Transverse colon (tissue), 4 donors: Measurements from ENCODE around the gene EDARADD. TPM values are rescaled to one million over a fixed set of nuclear protein-coding genes. Genes with fewer than 3 reads are reported as not detected.

Source experiments
- DNase-seq: peaks from one replicate; pipeline ENCODE4 v3.0.0-alpha.2; 2019
- H3K27ac ChIP-seq, 4 donors: fragments of 200-600 bp; sonication (generic); 2 replicates each; pipeline ENCODE4 v1.5.1; 2016 to 2018; ENCODE audit warnings: inconsistent platforms in 4 of 4
- H3K27me3 ChIP-seq: fragments of 200-600 bp; sonication (generic); 2 replicates; pipeline ENCODE4 v1.5.1; 2017; ENCODE audit warnings: inconsistent platforms
- H3K36me3 ChIP-seq, 4 donors: fragments of 200-600 bp; sonication (generic); 2 replicates each; pipeline ENCODE4 v1.5.1; 2017 to 2019; ENCODE audit warnings: inconsistent platforms in 4 of 4
- H3K4me1 ChIP-seq, 4 donors: fragments of 200-600 bp; sonication (generic); 2 replicates each; pipeline ENCODE4 v1.5.1; 2017 to 2020; ENCODE audit warnings: inconsistent platforms in 4 of 4
- H3K4me3 ChIP-seq, 4 donors: fragments of 200-600 bp; sonication (generic); 1 replicate in 1 of 4; 2 replicates in 3 of 4; pipeline versions ENCODE4 v1.5.1 to v1.6.1; 2017 to 2019; ENCODE audit warnings: inconsistent platforms in 4 of 4
- H3K9me3 ChIP-seq, 2 donors: fragments of 200-600 bp; sonication (generic); 2 replicates each; pipeline ENCODE4 v1.5.1; 2017 to 2019; ENCODE audit warnings: inconsistent platforms in 2 of 2
- EP300 ChIP-seq: sonication (generic); formaldehyde crosslinking; IDR thresholded peaks from one replicate; pipeline ENCODE4 v1.6.1; 2017; ENCODE audit warnings: antibody characterized with exemption, low read depth
- POLR2A ChIP-seq: fragments of 450-650 bp; IDR thresholded peaks from one replicate; pipeline ENCODE4 v1.6.1; 2016; ENCODE audit warnings: antibody characterized with exemption, mild to moderate bottlenecking, moderate library complexity
- POLR2AphosphoS5 ChIP-seq, 3 donors: sonication (generic); formaldehyde crosslinking; IDR thresholded peaks; one replicate each; pipeline ENCODE4 v1.6.1; 2016; ENCODE audit warnings: antibody characterized with exemption in 3 of 3
- WGBS, 2 donors: methylation state at CpG; one replicate each; pipeline ENCODE4 v1.1.5; 2018; ENCODE audit warnings: low coverage in 1 of 2; 5-methylcytosine and 5-hydroxymethylcytosine counted together
- in situ Hi-C, 4 donors: fragments of 200-750 bp; cut with MboI; loops; one replicate each; pipeline versions ENCODE4 v1.15.0 to v1.15.1; 2017; ENCODE audit warnings: low sequenced_read_pairs in 3 of 4, low pct_ligation_motif_present in 1 of 4, low pct_unique_long_range_greater_than_20kb in 1 of 4
- intact Hi-C: fragments of 100-400 bp; cut with DNase I; formaldehyde crosslinking; loops from one replicate; pipeline ENCODE4 v1.15.1; 2023; ENCODE audit warnings: low total_unique reads
- total RNA-seq, 4 donors: library from RNA; depleted of rRNA; stranded (reverse); fragments of >200 nt; gene quantifications; one replicate each; pipeline ENCODE4 v1.1.0, GENCODE V29; 2016
- TF ChIP-seq, protein P1 (sequence below), 5 experiments: fragments of 200-600 bp in 3 of 5; fragments of 450-650 bp in 2 of 5; sonication (generic) in 3 of 5; IDR thresholded peaks; 1 replicate in 2 of 5; 2 replicates in 3 of 5; pipeline ENCODE4 v1.5.1; 2016 to 2017; ENCODE audit warnings: antibody characterized with exemption in 5 of 5, inconsistent platforms in 3 of 5, mild to moderate bottlenecking in 2 of 5, moderate library complexity in 1 of 5

EDARADD gene
- total RNA-seq, 4 donors from 2014 or later, result 0.27 to 0.79 TPM; not detected in 2

DNA sequence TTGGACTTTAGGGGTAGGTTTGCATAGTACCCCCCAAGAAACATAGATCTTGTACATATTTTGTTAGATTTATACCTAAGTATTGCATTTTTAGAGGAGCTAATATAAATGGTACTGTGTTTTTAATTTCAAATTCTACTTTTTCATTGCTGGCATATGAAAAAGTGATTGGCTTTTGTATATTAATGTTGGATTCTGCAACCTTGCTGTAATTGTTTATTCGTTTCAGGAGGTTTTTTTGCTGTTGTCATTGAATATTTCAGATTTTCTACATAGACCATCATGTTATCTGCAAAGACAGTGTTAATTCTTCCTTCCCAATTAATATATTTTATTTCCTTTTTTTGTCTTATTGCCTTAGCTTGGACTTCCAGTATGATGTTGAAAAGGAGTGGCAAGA lies 23.0 kb upstream of the EDARADD start:
- WGBS, 2 donors, result 83 to 88% methylated on average over 1 of the region's 1 CpG
- TF ChIP-seq EP300, result no peak
- TF ChIP-seq, protein P1, sequence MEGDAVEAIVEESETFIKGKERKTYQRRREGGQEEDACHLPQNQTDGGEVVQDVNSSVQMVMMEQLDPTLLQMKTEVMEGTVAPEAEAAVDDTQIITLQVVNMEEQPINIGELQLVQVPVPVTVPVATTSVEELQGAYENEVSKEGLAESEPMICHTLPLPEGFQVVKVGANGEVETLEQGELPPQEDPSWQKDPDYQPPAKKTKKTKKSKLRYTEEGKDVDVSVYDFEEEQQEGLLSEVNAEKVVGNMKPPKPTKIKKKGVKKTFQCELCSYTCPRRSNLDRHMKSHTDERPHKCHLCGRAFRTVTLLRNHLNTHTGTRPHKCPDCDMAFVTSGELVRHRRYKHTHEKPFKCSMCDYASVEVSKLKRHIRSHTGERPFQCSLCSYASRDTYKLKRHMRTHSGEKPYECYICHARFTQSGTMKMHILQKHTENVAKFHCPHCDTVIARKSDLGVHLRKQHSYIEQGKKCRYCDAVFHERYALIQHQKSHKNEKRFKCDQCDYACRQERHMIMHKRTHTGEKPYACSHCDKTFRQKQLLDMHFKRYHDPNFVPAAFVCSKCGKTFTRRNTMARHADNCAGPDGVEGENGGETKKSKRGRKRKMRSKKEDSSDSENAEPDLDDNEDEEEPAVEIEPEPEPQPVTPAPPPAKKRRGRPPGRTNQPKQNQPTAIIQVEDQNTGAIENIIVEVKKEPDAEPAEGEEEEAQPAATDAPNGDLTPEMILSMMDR (IDR thresholded peaks at IDR 0.05), result no peak
- TF ChIP-seq POLR2AphosphoS5 (IDR thresholded peaks at IDR 0.05), result no peak
- no peak for TF ChIP-seq POLR2A
- intact Hi-C loops (no loop called here), in situ Hi-C loops (no loop called here)
- no peak for DNase-seq
- H3K36me3 ChIP-seq, result no peaks in the 10 kb centered on the region
- no peaks in the 10 kb centered on the region for H3K4me1 ChIP-seq
- H3K27me3 ChIP-seq, result no peaks in the 10 kb centered on the region
- H3K9me3 ChIP-seq, result no peaks in the 10 kb centered on the region
- no peak overlapping the region for H3K27ac ChIP-seq
- H3K4me3 ChIP-seq, result no peak overlapping the region

DNA sequence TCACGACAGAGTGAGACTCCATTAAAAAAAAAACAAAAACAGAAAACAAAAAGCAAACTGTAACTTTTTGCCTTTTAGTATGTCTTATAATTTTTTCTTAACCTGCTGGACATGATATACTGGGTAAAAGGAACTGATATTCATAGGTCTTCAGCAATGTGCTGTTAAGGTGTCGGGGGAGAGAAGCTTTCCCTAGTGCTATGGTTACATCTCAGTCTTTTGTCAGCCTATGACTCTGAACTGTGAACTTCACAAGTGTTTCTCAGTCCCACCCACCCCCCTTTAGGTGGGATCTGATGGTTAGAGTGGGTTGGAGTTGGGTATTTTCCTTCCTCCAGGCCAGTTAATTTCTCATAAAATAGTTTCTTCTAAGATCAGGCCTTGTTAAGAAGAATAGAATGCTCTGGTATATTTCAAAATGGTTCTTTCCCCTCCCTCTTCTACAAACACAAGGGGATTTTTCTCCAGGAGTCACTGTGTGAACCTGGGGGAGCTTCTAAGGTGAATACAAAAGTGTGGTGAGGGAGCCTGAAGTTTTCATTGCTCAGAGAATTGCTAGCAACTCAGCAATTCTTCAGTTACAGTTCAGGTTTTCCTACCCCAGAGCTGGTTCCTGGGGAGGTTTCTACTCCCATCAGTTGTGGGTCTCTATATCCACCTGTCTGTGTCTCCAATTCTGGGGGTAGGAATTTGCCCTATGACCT lies 16.1 kb upstream of the EDARADD start:
- Histone ChIP-seq H3K4me3 (no peak overlapping the region), H3K36me3 (no peaks in the 10 kb centered on the region), H3K9me3 (peaks cover 0 to 2% of the 10 kb centered on the region in 2 donors), H3K27me3 (no peaks in the 10 kb centered on the region), H3K27ac (no peak overlapping the region), H3K4me1 (no peaks in the 10 kb centered on the region)
- in situ Hi-C loops, result no loop called here
- TF ChIP-seq EP300 (no peak), POLR2A (no peak), POLR2AphosphoS5 (IDR thresholded peaks at IDR 0.05) (no peak)
- TF ChIP-seq, protein P1 (IDR thresholded peaks at IDR 0.05), result no peak
- intact Hi-C loops, result no loop called here
- DNase-seq, result no peak
- 86 to 89% methylated on average over 2 of the region's 2 CpGs for WGBS, 2 donors

DNA sequence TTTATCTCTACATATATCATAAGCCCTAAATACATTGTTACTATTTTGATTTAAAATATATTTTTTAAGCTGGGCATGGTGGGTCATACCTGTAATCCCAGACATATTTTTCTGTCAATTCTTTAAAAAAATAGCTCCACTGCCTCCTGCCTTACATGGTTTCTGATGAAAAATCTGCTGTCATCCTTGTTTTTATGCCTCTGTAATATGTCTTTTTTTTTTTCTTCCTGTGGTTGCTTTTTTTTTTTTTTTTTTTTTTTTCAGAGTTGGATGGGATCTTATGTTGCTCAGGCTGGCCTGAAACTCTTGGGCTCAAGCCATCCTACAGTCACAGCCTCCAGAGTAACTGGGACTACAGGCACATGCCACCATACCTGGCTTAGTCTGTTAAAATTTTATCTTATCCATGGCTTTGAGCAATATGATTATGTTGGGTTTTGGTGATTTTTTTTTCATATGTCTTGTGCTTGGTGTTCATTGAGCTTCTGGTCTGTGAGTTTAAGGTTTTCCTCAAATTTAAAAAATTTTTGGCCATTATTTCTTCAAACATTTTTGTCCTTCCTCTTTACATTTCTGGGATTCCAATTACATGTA lies 12.4 kb upstream of the EDARADD start:
- in situ Hi-C loops (no loop called here), intact Hi-C loops (no loop called here)
- no peaks in the 10 kb centered on the region for H3K27me3 ChIP-seq
- no peak for DNase-seq
- no peaks in the 10 kb centered on the region for H3K36me3 ChIP-seq
- H3K9me3 ChIP-seq, result peaks cover 0 to 2% of the 10 kb centered on the region in 2 donors
- TF ChIP-seq, protein P1 (IDR thresholded peaks at IDR 0.05), result no peak
- TF ChIP-seq POLR2AphosphoS5 (IDR thresholded peaks at IDR 0.05) (no peak), EP300 (no peak), POLR2A (no peak)
- no peak overlapping the region for H3K27ac ChIP-seq
- no peaks in the 10 kb centered on the region for H3K4me1 ChIP-seq
- H3K4me3 ChIP-seq, result no peak overlapping the region

DNA sequence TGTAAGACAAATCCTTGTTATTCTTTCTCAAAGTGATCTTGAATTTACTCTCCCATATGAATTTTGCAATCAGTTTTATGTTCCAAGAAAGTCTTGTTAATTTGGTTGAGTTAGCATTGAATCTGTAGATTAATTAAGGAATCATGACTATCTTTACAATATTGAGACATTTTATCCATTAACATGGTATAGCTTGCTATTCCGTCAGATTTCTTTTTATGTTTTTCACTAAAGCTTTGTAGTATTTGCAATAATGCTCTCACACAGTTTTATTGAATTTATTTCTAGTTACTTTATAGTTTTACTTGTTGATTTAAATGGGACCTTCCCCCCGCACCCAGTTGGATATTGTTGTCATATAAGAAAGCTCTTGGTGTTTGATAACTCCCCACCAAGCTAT lies 5.8 kb upstream of the EDARADD start:
- H3K36me3 ChIP-seq, result no peaks in the 10 kb centered on the region
- H3K4me1 ChIP-seq, result no peaks in the 10 kb centered on the region
- no peak overlapping the region for H3K4me3 ChIP-seq
- WGBS, 2 donors, result 82 to 85% methylated on average over 2 of the region's 2 CpGs
- intact Hi-C loops, result no loop called here
- DNase-seq, result no peak
- H3K9me3 ChIP-seq, result no peaks in the 10 kb centered on the region
- peaks cover 3% of the 10 kb centered on the region for H3K27me3 ChIP-seq
- H3K27ac ChIP-seq, result no peak overlapping the region
- TF ChIP-seq EP300 (no peak), POLR2AphosphoS5 (IDR thresholded peaks at IDR 0.05) (no peak), POLR2A (no peak)
- TF ChIP-seq, protein P1 (IDR thresholded peaks at IDR 0.05), result no peak
- in situ Hi-C loops, result no loop called here
